GM18519 (cell line): ENCODE results near the gene SH2D5.
"Not testable (repeated sequence)": the region's sequence is repeated elsewhere in the genome, so short reads cannot be mapped to it uniquely, and the experiment has no call there.

Experiments
- ATAC-seq: cut with Tn5 transposase; IDR thresholded peaks from one replicate; pipeline ENCODE4 v1.9.1; 2021; ENCODE audit warnings: mild to moderate bottlenecking, moderate library complexity; ENCODE audit not compliant: unreplicated experiment, low FRiP score

SH2D5 gene

DNA sequence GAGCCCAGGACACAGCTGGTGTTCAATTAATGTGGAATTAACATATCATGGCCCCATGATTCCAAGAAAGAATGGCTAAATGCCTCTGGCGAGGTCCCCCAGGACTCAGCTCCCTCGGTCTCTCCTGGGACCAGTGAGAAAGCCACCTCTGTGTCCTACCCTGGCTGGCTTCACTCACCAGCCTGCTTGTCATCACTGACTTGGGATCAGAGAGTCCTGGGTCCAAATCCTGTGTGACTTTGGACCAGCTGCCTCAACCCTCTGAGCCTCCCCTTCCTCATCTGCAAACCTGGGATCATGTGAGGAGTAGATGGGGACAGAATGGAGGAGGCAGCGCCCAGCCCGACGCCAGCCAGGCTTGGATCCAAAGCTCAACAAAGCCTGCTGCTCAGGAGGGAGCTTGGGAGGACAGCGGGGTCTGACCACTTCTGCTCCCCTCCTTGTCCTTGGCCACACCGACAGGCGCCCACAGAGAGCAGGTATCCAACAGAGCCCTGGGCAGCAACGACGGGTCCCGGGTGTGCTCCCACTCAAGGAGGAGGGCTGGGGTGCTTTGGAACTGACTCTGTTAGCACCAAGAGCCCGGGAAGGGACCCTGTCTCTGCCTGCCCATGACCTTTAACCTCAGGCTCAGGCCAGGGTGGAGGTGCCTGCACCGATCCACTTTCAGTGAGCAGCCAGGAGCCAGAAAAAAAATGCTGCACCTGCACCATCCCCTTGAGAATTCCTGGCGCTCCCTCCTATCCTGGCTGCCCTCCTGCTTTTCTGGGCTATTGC is 3.2 kb downstream of the SH2D5 start:
- no peak for ATAC-seq

DNA sequence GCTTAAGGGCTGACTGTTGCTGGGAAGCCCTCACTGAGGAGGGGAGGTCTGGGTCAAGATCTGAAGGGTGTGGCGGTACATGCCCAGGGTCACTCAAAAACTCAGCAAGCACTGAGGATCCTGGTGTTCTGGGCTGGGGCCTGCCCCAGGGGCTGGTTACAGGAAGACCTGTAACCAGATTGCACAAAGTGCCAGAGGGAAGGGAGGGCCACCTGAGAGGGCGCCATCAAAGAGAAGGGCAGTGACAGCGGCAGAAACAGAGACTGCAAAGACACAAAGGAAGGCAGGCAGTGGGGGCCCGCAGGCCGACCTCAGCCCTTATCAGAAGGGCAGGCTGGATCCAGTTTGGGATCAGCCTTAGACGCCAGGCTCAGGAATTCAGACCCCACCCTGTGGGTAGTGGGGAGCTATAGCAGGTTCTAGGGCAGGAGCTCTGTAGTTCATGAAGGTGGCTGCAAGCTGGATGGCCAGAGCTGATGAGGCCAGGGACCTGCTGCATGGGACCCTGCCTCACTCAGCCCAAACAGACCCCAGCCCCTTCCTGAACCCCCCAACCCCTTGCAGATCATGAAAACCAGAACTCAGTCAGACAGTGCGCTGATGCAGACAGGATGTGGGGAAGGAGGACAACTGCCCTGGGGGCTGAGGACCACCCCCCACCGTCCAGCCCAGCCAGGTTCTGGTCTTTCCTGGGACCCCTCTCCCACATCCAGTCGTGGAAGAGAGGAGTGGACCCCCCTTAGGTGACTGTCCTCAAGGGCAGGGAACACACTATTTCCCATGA is 3.9 kb downstream of the SH2D5 start:
- no peak for ATAC-seq

DNA sequence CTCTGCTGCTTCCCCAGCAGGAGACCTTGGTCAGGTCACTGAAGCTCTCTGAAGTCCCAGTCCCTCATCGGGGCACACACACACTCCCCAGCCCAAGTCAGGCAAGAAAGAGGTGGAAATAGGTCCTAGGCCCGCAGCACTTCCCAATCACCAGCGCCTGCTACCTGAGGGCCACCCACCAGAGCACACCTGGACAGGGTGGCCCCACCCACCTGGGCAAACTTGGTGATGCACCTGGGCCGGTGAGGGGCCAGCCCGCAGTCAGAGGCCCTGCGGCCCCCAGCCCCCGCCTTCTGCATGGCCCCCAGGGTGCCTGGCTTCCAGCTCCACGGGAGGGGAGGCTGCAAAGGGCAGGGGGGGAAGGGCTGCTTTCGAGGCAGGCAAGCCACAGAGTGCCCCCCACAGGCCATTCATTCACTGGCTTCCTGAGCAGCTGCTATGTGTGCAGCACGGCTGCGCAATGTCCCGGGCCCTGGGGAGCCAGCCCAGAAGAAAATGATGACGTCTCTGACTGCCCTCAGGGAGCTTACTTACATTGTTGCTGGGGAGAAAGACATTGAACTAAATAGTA is 4.7 kb downstream of the SH2D5 start:
- no peak for ATAC-seq

DNA sequence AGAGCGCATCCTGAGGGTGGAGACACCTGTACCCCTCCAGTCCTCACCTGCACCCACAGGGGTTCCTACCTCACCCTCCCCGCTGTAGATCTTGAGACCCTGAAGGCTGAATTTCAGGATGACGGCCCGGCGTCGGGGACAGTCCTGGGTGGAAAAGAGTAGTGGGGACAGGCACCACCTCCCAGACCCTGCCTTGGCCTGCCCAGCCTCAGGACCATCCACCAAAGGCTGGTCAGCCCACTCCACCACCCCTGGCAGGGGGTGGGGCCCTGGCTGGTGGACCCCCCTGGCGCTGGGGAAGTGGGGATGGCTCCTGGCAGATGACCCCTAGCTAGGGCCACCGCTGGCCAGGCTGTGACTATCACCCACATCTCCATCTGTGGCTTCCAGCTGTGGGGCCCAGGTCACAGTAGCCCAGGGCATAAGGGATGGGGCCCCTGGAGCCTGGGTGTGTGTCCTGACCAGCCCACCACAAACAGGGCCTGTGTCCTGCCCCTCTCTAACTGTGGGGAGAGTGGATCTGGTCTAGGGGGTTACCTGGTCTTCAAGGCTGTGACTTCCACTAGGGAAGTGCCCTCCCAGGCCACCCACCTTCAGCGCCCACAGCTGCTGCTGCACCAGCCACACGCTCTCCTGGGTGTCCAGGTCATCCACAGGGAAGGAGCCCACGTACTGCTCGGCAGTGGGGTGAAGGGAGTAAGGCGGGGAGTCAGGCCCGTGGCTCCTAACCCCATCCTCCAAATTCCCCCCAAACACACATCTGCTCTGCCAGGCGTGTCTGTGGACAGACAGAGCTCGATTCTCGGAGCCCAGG is 5.4 kb downstream of the SH2D5 start:
- no peak for ATAC-seq

DNA sequence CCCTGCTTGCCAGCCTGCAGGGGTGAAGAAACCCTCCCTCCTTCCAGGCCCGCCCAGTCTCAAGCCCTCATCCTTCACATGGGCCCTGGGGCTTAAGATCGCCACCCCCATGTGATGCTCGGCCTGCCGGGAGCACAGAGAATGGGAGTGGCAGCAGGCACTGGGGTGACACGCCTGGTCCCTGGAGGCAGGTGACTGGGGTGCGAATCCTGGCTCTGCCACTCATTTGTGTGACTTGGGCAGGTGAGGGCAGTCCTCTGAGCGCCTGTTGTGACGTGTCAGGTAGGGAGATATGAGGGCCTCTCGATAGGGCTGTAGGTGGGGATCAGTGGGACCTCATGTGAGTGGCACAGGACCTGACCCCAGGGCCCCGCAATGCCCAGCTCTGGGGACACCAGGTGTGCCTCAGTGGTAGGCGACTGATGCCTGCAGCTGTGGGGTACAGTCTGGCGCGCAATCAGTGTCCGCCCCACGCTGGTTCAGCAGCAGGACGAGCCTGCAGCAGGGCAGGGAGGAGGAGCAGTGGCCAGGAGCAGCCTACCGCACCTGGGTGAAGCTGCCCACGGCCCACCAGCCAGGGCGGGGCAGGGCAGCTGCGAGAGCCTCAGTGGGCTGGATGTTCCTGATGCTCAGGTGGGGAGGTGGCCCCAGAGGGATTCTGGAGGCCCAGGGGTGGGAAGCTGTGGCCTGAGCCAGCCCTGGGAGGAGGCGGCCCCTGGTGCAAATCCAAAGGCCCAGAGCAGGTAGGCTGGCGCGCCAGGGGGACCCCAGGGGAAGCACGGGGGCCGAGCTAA is 6.2 kb downstream of the SH2D5 start:
- no peak for ATAC-seq

DNA sequence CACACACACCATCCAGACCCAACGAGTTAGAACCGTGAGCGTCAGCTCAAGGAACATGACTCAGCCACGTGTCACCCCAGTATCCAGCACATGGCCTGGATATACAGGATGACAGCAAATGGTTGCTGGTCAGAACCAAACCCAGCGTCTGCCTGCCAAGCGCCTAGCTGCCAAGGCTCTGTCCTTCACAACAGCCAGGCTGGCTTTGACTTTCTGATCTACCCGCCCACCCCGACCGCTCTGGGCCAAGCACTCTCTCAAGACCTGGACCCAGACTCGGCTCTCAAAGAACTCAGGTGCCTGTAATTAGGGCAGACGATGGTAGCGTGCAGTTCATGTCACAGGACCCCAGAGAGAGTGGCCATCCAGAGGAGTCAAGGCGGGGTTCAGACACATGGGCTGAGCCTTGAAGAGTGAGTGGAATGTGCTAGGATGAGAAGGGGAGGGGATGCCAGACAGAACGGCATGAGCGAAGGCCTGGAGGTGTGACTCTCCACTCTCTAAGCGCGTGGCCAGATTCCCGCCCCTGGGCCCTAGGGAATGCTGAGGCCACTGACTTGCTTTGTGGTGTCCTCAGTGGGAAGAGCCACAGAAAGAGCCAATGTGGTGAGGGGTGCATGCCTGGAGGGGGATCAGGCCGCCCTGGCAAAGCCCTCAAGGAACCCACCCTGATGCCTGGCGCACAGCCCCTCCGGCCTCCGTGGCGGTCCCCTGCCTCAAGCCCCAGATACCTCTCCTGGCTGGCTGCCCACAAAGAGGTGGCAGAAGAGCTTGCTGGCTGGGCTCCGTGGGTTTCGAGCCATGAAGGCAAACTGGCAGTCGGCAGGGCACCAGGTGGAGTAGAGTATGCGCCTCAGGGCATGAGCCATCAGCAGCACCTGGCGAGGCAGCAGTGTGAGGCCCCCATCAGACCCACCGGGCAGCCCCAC is 7.0 kb downstream of the SH2D5 start:
- no peak for ATAC-seq

DNA sequence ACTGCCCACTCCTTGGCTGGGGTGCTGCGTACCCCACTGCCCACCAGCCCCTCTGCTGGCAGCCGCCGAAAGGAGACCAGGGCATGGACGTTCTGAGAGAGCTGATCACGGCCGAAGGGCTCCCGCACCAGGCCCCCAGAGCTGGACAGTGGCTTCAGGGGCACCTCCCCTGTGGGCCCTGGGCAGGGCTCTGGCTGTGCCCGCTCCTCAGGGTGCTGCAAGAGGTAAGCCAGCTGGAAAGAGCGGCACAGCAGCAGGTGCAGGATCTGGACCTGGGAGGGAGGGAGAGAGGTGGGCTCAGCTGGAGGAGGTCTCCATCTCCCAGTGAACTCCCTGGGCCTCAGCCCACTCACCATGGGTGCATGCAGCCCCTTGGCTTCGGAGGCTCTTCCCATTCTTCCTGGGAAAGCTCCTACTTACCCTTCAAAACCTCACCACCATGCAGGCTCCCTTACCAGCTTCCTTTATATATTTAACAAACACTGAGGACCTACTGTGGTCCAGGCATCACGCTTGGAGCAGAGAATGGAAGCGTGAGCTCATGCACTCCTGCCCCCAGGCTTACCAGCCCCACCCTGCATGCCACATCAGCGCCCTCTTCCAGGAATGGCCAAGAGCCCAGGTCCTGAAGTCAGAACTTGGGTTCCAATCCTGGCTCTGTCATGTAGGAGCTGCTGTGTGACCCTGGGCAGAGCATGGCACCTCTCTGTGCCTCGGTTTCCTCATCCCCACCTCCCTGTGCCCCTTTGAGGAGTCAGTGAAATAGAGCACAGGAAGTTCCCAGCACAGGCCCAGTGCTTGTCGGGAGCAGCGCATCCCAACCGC is 7.9 kb downstream of the SH2D5 start:
- no peak for ATAC-seq

DNA sequence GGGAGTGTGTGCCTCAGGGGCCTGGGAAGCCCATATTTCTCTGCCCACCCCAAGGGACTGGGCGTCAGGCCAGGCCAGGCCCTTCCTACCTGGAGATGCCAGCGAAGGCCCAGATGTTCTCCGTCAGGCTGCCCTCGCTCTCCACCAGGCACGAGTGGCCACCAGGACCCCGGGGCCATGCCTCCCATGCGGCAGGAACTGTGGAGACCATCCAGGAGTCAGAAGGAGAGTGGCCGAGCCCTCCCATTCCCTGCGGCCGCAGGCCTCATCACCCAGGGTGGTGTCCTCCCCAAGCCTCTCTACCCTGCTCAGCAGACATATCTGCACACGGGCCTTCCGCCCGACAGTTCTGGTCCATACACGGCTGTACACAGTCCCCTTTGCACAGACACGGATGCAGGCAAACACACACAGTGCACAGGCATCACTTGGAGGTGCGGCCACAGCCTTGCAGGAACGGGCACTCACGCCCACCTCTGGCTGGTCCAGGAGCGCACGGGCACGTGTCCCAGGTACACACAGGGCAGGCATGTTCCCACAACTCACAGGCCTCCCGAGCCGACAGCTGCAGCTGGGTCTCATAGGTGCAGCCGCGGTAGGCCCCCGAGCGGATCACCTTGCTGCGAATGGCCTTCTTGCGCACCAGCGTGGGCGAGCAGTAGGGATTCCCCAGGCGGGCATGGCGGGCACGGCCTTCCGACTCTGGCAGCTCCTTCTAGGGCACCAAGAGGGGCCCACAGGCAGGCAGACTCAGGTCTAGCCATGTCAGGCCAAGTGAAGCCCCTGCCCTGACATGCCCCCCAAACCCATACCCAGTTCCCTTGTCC is 8.8 kb downstream of the SH2D5 start:
- ATAC-seq, result no peak

DNA sequence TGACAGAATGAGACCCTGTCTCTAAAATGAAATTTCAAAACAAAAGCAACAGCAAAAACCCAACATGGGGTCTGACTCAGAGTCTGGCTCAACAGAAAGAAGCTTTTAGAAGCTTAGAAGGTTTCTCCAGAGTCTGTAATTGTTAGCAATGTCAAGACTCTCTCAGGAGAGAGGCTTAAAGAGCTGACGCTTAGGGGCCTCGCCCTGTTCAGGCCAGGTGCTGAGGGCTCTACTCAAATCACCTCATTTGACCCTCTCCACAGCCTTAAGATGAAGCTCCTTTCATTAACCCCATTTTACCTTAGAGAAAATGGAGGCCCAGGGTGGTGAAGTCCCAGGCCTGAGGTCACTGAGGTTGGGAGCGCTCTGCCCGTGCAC is 9.4 kb downstream of the SH2D5 start:
- no peak for ATAC-seq

DNA sequence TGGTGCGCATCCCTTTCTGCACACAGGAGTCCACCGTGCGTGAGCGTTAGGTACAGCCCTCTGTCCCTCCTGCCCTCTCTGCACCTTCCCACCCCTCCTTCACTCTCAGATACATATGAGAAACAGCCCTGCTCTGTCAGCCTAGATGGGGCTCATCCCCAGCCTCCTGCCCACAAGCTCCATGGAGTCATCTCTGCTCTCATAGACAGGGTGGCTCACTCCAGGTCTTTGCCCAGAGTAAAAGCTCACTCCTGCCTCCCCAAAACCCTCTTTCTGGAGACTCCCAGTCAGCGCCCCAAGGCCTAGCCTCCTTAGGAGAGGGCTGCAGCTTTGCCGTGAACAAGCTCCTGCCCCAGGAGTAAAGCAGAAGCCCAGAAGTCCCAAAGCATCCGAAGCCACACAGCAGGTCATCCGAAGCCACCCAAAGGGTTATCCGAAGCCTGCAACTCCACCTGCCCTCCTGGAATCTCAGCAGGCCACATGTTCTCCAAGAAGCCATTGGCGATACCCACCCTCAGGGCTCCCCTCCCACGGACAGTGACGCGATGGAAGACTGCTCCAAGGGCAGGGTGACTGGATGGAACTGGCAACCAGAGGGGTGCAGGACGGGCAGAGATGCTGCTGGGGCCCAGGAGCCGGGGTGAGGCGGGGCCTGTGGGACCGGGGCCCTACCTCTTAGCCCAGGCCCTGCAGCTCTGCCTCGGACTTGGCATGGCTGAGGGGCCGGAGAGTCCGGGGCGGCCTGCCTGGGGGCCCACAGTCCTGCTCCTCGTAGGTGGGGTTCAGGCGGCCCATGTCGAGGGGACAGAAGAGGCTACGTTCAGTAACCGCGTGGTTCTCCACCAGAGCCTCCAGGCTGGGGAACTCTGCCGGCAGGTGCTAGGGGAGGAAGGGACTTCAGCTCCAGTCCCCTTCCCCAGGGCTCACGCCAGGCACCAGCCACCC is 11.1 kb downstream of the SH2D5 start:
- ATAC-seq, result no peak

DNA sequence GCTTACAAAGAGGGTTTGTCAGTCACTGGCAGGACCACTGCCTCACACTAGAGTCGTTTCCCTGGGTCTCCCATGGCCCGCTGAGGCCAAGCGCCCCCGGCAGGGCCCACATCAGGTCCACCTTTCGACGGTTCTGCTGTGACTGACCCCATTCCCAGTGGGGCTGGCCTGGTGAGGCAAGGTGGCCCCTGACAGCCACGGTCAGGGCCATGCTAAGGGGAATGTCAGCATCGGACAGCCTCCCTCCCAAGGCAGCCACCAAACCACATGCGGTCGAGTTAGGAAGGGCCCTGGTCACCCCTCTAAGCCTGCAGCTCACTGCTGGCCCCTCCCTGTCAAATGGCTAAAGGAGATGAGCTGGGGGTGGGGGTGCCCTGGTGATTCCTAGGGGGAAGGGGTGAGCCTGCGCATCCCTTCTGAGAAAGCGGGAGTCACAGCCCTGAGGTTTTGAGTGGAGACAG is 11.8 kb downstream of the SH2D5 start:
- no peak for ATAC-seq

DNA sequence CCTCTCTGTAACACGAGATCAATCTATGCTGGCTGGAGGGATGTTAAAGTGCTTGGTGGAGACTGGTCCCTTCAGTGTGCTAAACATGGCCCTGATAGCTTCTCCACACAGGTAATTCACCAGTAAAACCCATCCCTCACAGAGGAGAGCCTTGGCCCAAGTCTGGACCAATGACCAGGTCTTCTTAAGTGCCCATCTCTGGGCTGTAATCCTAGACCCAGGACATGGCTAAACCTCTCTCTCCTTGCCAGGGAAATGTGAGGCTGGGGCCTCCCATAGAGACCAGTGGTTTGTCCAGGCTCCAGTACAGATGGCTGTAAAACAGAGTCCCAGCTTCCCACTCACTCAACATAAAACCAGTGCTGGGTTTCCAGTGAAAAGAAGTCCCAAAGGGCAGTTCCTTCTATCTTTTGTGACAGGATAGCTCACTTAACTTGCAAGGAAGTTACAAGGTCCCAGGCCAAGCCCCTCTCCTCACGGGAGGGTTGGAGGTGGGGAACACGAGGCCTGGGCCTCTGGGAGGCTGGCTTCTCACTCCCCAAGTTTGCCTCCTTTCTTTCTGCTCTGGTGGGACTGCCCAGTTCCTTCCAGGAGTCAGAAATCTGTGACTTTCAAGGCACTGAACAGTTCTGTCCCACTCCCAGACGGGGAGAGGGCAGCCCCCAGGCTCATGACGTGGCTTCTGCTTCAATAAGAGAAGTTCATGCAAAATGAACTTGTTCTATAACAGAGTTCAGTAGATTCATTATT is 12.5 kb downstream of the SH2D5 start:
- ATAC-seq, result no peak

DNA sequence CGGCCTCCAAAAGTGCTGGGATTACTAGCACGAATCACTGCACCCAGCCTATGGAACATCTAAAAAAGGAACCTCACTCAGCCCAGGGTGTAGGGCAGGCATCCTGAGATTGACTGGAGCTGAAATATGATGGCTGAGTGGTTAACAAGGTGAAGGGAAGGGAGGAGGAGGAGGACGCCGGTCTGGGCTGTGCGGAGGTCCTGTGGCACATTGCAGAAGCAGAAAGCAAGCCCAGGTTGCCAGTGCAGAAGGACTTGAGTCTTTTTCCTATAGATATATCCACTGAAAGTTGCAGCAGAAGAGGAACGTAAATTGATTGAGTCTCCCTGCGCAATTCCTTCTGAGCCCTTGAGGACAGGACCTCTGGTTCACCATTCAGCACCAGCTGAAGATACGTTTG is 13.2 kb downstream of the SH2D5 start:
- no peak for ATAC-seq

DNA sequence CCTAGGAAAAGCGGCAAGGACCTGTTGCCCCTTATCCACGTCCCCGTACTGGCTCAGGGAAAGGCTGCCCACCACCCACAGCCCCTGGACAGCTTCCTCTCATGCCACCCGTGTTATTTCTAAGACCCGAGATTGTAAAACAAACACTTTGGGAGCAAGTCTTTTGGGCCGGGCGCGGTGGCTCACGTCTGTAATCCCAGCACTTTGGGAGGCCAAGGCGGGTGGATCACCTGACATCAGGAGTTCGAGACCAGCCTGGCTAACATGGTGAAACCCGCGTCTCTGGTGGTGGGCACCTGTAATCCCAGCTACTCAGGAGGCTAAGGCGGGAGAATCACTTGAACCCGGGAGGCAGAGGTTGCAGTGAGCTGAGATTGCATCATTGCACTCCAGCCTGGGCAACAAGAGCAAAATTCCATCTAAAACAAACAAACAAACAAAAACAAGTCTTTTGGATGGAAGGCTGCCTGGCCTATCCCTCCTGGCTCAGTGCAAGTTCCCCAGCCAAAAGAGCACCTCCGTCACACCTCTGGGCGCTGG is 14.1 kb downstream of the SH2D5 start:
- not testable (repeated sequence) for ATAC-seq
